EL (cell line): ENCODE measurements around the gene THADA.

Experiments
- DNase-seq: peaks from one replicate; pipeline ENCODE4 v3.0.0-alpha.2; 2016

The THADA gene

DNA sequence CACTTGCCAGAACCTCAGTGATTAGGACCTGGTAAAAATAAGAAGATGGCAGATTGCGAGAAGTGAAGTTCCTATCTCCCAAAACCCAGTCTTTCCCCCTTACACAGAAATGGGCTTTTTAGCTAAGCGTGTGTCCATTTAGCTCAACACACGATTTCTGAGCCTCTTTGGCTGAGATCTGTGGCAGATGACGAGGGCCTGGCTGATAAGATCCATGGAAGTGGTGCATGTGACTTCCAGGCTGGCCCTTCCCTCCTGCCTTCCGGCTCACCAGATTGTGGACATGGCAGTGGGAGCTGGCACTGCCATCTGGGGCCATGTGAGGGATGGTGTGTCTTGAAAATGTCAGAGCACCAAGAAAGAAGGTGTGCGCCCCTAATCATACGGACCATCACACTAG, 328.5 kb downstream of the THADA start:
- no peak for DNase-seq

DNA sequence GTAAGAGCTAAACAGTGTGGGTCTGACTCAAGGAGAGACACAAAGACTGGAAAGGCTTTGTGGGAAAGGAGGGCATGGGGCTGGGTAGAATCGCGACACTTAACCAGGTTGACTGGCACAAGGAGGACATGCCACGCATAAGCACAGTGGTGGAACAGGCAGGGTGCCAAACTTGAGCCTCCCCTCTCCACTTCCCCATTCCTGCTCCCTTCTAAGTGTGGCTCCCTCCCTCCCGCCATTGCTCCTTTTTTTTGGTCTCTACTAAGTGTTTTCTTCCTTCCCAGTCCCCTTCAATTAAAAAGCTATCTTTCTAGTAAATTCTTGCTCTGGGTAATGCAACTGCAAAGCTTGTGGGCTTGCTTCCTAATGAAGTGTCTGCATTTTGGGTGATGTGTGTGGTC, 329.1 kb downstream of the THADA start:
- no peak for DNase-seq

DNA sequence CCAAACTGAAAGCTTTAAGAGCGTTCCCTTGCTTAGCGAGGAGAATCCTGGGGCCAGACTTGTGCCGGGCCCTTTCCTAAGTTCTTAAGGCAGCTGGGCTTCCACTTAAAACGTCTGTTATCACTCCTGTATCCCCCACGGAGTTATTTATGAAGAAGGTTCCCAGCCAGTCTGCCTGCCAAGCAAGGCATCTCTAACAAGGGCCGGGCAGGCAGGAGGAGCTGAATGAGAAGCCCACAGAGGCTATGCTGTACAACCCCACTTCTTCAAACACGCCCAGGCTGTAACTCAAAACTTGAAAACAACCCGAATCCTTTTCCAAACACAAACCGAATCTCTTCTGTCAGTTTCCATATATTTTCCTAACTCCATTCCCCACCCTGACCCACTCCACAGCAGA, 330.4 kb downstream of the THADA start:
- DNase-seq: no peak

- DNase-seq: no peak
Measured at GRCh38 chr2:43265001-43265400, 330.8 kb downstream of the THADA start.

DNA sequence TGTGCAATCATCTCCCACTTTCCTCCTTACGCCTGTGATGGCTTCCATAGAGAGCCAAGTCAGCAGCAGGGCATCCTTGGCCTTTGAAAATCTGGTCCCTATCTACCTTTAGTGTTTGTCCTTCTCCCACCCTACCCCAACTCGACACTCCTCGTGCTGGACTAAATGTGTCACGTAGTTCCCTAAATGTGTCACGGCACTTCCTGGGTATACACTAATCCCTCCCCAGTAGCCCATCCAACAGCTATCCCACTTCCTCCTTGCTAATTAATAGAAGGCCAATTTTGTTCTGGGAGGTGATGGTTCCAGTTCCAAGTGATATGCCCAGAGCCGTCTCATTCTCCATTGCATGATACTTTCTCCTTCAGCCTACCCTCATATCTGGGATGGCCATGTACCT, 332.9 kb downstream of the THADA start:
- no peak for DNase-seq

DNA sequence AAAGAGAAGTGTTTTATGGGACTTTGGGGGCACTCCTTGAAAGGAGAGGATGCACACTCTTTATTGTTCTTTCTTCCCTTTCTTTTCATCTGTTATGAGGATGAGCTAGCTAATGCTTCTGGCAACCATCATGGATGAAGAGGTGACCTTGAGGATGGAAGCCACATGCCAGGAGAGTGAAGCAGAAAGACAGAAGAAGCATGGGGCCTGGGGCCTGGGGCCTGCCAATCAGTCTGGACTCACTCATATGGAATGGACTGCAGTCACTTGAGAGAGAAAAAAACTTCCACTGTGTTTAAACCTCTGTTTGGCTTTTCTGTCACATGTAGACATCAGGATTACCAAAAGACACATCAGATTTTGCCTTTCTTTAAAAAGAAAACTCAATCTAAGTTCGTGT, 333.6 kb downstream of the THADA start:
- DNase-seq: no peak

- no peak for DNase-seq
Measured at GRCh38 chr2:43259512-43259911, 336.3 kb downstream of the THADA start.

DNA sequence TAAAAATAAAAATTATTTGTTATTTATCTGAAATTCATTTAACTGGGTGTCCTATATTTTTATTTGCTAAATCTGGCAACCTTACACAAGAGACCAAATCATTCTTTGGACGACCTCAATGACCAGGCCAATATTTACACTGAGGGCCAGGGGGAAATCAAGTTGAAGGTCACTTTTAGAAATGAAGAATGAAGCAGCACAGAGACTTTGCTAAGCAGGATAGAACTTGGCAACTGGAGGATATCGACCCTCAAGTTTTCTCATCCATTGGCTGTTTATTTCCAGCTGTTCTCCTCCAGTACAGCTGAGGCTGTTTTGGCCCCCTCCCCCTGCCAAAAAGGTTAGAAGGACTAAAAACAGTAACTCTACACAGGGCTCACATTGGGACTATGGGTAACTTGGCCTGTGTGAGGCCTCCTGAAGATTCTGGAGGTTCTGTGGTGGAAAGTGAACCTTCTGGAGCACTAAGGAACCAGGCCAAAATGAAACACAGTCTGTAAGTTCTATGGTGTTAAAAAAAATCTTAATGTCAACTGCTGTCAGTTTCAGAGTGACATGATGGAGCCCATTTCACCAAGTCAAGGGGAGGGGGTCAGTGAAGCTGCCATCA, 337.2 kb downstream of the THADA start:
- no peak for DNase-seq

DNA sequence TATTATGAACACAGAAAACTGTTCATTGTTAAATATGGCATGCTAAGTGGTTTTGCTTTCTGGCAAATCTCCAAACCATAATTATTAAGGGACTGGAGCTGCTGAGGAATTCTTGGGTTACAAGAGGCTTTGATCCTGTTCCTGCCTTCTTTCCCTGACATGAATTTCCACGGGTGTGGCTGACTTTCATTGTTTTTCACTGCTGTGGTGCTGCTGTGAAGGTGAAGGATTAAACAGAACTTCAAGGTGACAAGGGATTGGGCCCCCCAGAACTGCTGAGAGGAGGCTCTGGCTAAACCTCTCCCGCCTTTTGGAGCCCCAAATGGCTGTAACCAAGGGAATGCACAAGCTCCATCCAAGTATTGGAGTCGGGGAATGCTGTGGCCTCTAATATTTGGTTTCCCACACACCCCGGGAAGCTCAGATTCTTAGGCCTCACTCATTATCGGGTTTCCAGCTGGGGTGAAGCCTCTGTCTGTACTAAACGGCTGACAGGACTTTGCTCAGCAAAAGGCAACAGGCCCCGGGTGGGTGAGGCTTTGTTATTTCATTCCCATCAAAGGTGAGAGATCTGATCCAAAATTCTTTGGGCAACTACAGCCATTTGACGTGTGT, 340.4 kb downstream of the THADA start:
- DNase-seq: no peak

GRCh38 chr2:43254331-43254730, 341.5 kb downstream of the THADA start:
- DNase-seq: no peak

GRCh38 chr2:43251171-43251731, 344.6 kb downstream of the THADA start:
- DNase-seq: peak; percentile 76

DNA sequence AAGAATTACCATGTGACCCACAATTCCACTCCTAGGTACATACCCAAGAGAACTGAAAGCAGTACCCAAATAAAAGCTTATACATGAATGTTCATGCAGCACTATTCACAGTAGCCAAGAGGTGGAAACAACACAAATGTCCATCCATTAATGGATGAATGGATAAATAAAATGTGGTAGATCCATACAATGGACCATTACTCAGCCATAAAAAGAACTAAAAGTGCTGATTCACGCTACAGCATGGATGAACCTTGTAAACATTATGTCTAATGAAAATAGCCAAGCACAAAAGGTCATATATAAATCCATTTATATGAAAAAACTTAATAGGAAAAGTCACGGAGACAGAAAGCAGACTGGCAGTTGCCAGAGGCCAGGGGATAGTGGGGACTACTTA, 345.8 kb downstream of the THADA start:
- DNase-seq: no peak

DNA sequence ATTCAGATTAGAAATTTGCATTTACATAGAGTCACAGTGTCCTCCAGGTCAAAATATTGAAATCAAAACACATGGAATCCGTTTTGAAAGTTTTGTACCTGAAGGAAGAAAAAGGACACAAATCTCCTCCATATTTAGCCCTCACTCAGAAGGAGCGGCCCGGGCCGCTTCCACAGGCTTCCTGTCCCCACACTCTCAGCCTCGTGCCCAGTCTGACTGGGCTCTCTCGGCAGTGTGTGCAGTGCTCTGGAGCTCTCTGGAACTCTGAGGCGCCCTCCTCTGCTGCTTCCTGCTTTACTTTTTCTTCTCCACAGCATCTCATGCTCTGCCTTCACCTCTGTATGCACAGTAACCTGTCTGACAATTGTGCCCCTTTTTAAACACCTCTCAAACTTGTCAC, 347.2 kb downstream of the THADA start:
- no peak for DNase-seq

DNA sequence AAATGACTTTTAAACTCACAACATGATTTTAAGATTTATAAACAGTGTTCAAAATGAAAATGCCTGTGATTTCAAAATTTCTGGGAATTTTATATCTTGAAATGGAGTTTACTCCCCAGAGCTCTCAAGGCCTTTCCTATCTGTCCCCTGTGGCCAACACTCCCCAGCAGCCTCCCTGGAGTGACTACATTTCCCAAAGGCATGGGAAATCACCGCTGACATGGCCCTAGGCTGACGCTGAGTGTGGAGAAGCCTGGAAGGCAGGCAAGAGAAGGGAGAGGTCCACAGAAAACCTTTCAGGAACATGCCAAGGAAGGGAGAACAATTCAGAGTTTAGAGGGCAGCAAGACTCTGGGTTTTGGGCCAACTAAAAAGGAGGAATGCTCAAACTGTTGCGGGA, 349.2 kb downstream of the THADA start:
- DNase-seq: no peak

- DNase-seq: no peak
Measured at GRCh38 chr2:43241558-43241957, 354.3 kb downstream of the THADA start.

GRCh38 chr2:43240766-43241150, 355.1 kb downstream of the THADA start:
- no peak for DNase-seq

GRCh38 chr2:43239981-43240765, 355.7 kb downstream of the THADA start:
- DNase-seq: no peak

DNA sequence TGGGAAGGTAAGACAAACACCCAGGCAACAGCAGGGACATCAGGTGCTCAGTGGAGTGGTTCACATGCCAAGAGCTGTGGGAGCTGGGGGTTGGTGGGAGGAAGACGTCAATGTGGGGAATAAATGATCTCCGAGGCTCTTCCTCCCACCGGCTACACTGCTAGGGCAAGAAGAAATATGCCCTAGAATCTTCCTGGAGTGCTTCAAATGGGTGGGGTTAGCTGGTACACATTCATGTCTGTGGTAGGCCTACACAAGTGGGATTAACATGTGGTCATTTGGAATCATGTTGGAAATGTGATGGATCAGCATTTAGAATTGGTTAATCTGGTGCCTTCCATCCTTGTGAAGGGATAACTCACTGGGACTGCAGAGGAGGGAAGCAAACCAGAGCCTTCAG, 357.0 kb downstream of the THADA start:
- DNase-seq: no peak

GRCh38 chr2:43238176-43238575, 357.7 kb downstream of the THADA start:
- DNase-seq: peak; percentile 32

- no peak for DNase-seq
Measured at GRCh38 chr2:43233218-43234212, 362.3 kb downstream of the THADA start.

GRCh38 chr2:43230951-43231827, 364.6 kb downstream of the THADA start:
- DNase-seq: no peak
